CD14-positive monocyte (primary cell): ENCODE results near the gene PROB1. TPM values are rescaled to one million over a fixed set of nuclear protein-coding genes. Genes with fewer than 3 reads are reported as not detected.
"Not testable (repeated sequence)": the region's sequence is repeated elsewhere in the genome, so short reads cannot be mapped to it uniquely, and the experiment has no call there.

Experiments
- DNase-seq, 3 donors: peaks; one replicate each; pipeline ENCODE4 v3.0.0-alpha.2; 2011 to 2022
- H2AFZ ChIP-seq: 2 replicates; pipeline ENCODE4 v1.6.0; 2012; ENCODE audit warnings: mild to moderate bottlenecking, low read depth, low read length, inconsistent platforms; ENCODE audit not compliant: insufficient read depth, poor library complexity, severe bottlenecking
- H3K27ac ChIP-seq, 2 donors: 1 replicate in 1 of 2; 2 replicates in 1 of 2; pipeline ENCODE4 v1.5.1; 2012 to 2013; ENCODE audit warnings: low read length in 2 of 2, control low read depth in 1 of 2, inconsistent platforms in 1 of 2, low read depth in 1 of 2, mild to moderate bottlenecking in 1 of 2
- H3K27me3 ChIP-seq, 2 donors: one replicate each; pipeline versions ENCODE4 v1.6.0 to v1.6.1; 2011 to 2013; ENCODE audit warnings: low read length in 2 of 2; ENCODE audit not compliant: control insufficient read depth in 2 of 2, insufficient read depth in 2 of 2
- H3K36me3 ChIP-seq, 2 donors: replicated peaks in 1 of 2; 1 replicate in 1 of 2; 2 replicates in 1 of 2; pipeline versions ENCODE4 v1.5.1 to v1.6.1; 2012 to 2013; ENCODE audit warnings: low read length in 2 of 2, control low read depth in 1 of 2, inconsistent platforms in 1 of 2, mild to moderate bottlenecking in 1 of 2; ENCODE audit not compliant: insufficient read depth in 2 of 2, control insufficient read depth in 1 of 2
- H3K4me1 ChIP-seq, 2 donors: 1 replicate in 1 of 2; 2 replicates in 1 of 2; pipeline versions ENCODE4 v1.5.1 to v1.6.1; 2012 to 2013; ENCODE audit warnings: low read length in 2 of 2, control low read depth in 1 of 2, inconsistent platforms in 1 of 2, mild to moderate bottlenecking in 1 of 2, moderate library complexity in 1 of 2; ENCODE audit not compliant: insufficient read depth in 2 of 2, control insufficient read depth in 1 of 2
- H3K4me2 ChIP-seq: replicated peaks from 2 replicates; pipeline ENCODE3; 2012; ENCODE audit warnings: low read length, moderate library complexity, mild to moderate bottlenecking; ENCODE audit not compliant: poor library complexity, severe bottlenecking; ENCODE audit errors: extremely low read depth
- H3K4me3 ChIP-seq, 3 experiments: fragments of 200-600 bp in 1 of 3; sonication (generic) in 1 of 3; replicated peaks in 1 of 3; 1 replicate in 2 of 3; 2 replicates in 1 of 3; pipeline ENCODE4 v1.5.1; 2011 to 2013; ENCODE audit warnings: low read length in 3 of 3, mild to moderate bottlenecking in 3 of 3, control low read depth in 2 of 3, low read depth in 2 of 3, inconsistent platforms in 1 of 3, moderate library complexity in 1 of 3
- H3K79me2 ChIP-seq: 2 replicates; pipeline ENCODE4 v1.6.0; 2012; ENCODE audit warnings: mild to moderate bottlenecking, control low read depth, inconsistent platforms, low read length, moderate library complexity; ENCODE audit not compliant: insufficient read depth
- H3K9ac ChIP-seq: 2 replicates; pipeline ENCODE4 v1.6.0; 2017; ENCODE audit warnings: low read length, mild to moderate bottlenecking; ENCODE audit not compliant: insufficient read depth, poor library complexity, severe bottlenecking
- H3K9me3 ChIP-seq, 2 donors: replicated peaks in 1 of 2; 1 replicate in 1 of 2; 2 replicates in 1 of 2; pipeline versions ENCODE4 v1.5.1 to v1.6.1; 2012 to 2013; ENCODE audit warnings: low read length in 2 of 2, control low read depth in 1 of 2; ENCODE audit not compliant: control insufficient read depth in 1 of 2, insufficient read depth in 1 of 2
- H4K20me1 ChIP-seq: 2 replicates; pipeline ENCODE4 v1.6.0; 2012; ENCODE audit warnings: mild to moderate bottlenecking, low read length, control low read depth, moderate library complexity; ENCODE audit not compliant: insufficient read depth
- H3K27ac Mint-ChIP-seq, 7 donors: one replicate each; pipeline ENCODE4 v1.8.0; 2020; ENCODE audit warnings: mild to moderate bottlenecking in 7 of 7, mixed read lengths in 7 of 7, moderate library complexity in 6 of 7, inconsistent platforms in 2 of 7
- H3K27me3 Mint-ChIP-seq, 3 donors: one replicate each; pipeline ENCODE4 v1.8.0; 2021 to 2022; ENCODE audit warnings: low read depth in 3 of 3, mild to moderate bottlenecking in 3 of 3, mixed read lengths in 3 of 3, moderate library complexity in 3 of 3, inconsistent platforms in 1 of 3
- H3K36me3 Mint-ChIP-seq, 2 donors: one replicate each; pipeline ENCODE4 v1.8.0; 2020; ENCODE audit warnings: mixed read lengths in 2 of 2, inconsistent platforms in 1 of 2, mild to moderate bottlenecking in 1 of 2
- H3K4me1 Mint-ChIP-seq: one replicate; pipeline ENCODE4 v1.8.0; 2020; ENCODE audit warnings: mild to moderate bottlenecking, mixed read lengths
- H3K4me3 Mint-ChIP-seq, 2 donors: one replicate each; pipeline ENCODE4 v1.8.0; 2020; ENCODE audit warnings: mild to moderate bottlenecking in 2 of 2, mixed read lengths in 2 of 2, moderate library complexity in 1 of 2
- H3K9me3 Mint-ChIP-seq, 7 donors: one replicate each; pipeline ENCODE4 v1.8.0; 2020 to 2022; ENCODE audit warnings: mixed read lengths in 7 of 7, mild to moderate bottlenecking in 6 of 7, moderate library complexity in 6 of 7, inconsistent platforms in 2 of 7
- CTCF ChIP-seq: fragments of 200-600 bp; IDR thresholded peaks from one replicate; pipeline ENCODE4 v1.8.0; 2022; ENCODE audit warnings: antibody characterized with exemption, mild to moderate bottlenecking
- WGBS: methylation state at CpG from one replicate; pipeline ENCODE4 v1.1.5; 2013; ENCODE audit warnings: missing lambda C conversion rate; ENCODE audit not compliant: insufficient coverage; 5-methylcytosine and 5-hydroxymethylcytosine counted together
- intact Hi-C, 2 donors: fragments of 100-400 bp; cut with micrococcal nuclease; formaldehyde crosslinking; loops; one replicate each; pipeline versions ENCODE4 v1.15.0 to v1.15.1; 2023
- polyA plus RNA-seq, 3 donors: library from polyadenylated mRNA; depleted of rRNA in 1 of 3; unstranded in 2 of 3; stranded (reverse) in 1 of 3; fragments of 300-500 nt in 2 of 3; fragments of >200 nt in 1 of 3; fragmentation: Illumina TruSeq in 2 of 3; gene quantifications; 1 replicate in 2 of 3; 2 replicates in 1 of 3; pipeline ENCODE4 v1.2.3, GENCODE V29; 2012 to 2021

Gene PROB1
- polyA plus RNA-seq, 3 donors: 0.05 to 0.11 TPM; not detected in 1

GRCh38 chr5:139354186-139354585, 40.7 kb downstream of the PROB1 start:
- Histone ChIP-seq H3K4me3 (no peak overlapping the region), H3K27me3 (no peaks in the 10 kb centered on the region), H3K4me1 (no peaks in the 10 kb centered on the region), H3K27ac (no peak overlapping the region), H2AFZ (no peak overlapping the region), H3K36me3 (peaks cover 4 to 47% of the 10 kb centered on the region in 2 donors), H3K4me2 (no peak overlapping the region), H3K9me3 (no peaks in the 10 kb centered on the region), H3K9ac (no peak overlapping the region), H4K20me1 (peaks cover 100% of the 10 kb centered on the region), H3K79me2 (peaks cover 99% of the 10 kb centered on the region)
- Mint-ChIP-seq H3K27me3 (no peaks in the 10 kb centered on the region), H3K4me1 (peaks cover 2% of the 10 kb centered on the region), H3K9me3 (peaks cover 0 to 3% (median 0%) of the 10 kb centered on the region in 7 donors), H3K27ac (no peak overlapping the region), H3K36me3 (peaks cover 16 to 43% of the 10 kb centered on the region in 2 donors), H3K4me3 (no peak overlapping the region)
- no peak for TF ChIP-seq CTCF
- intact Hi-C loops: no loop called here
- no CpG with 5 or more reads among the region's 3 CpGs for WGBS
- no peak for DNase-seq

- H3K9ac ChIP-seq, H2AFZ ChIP-seq, H3K4me3 ChIP-seq, H3K27ac ChIP-seq, H3K27me3 Mint-ChIP-seq, H3K27me3 ChIP-seq, H3K9me3 Mint-ChIP-seq, H3K27ac Mint-ChIP-seq, H3K9me3 ChIP-seq, DNase-seq, intact Hi-C loops, H3K4me2 ChIP-seq, H3K4me3 Mint-ChIP-seq: not testable (repeated sequence)
- H3K4me1 ChIP-seq: peaks cover 9 to 14% of the 10 kb centered on the region in 2 donors
- H3K36me3 ChIP-seq: peaks cover 0 to 27% of the 10 kb centered on the region in 2 donors
- Mint-ChIP-seq H3K36me3 (peaks cover 12 to 46% of the 10 kb centered on the region in 2 donors), H3K4me1 (peaks cover 21% of the 10 kb centered on the region)
- WGBS: 95% methylated on average over 5 of the region's 9 CpGs
- peaks cover 99% of the 10 kb centered on the region for H3K79me2 ChIP-seq
- H4K20me1 ChIP-seq: peaks cover 100% of the 10 kb centered on the region
Observed at GRCh38 chr5:139347863-139348262, 47.0 kb downstream of the PROB1 start.

- Mint-ChIP-seq H3K4me1 (peaks cover 35% of the 10 kb centered on the region), H3K27ac (peak overlapping the region in 4 of 7 donors; percentile 7 to 68 (median 18)), H3K36me3 (peaks cover 10 to 38% of the 10 kb centered on the region in 2 donors)
- intact Hi-C loops, H3K27me3 Mint-ChIP-seq, H3K4me2 ChIP-seq, H3K9me3 Mint-ChIP-seq, DNase-seq, H3K27me3 ChIP-seq, H3K4me3 Mint-ChIP-seq, H2AFZ ChIP-seq, H3K27ac ChIP-seq, H3K9me3 ChIP-seq, H3K4me3 ChIP-seq, H3K9ac ChIP-seq: not testable (repeated sequence)
- Histone ChIP-seq H3K4me1 (peaks cover 21 to 31% of the 10 kb centered on the region in 2 donors), H3K79me2 (peaks cover 87% of the 10 kb centered on the region), H3K36me3 (peaks cover 0 to 22% of the 10 kb centered on the region in 2 donors), H4K20me1 (peaks cover 84% of the 10 kb centered on the region)
- 94% methylated on average over 5 of the region's 8 CpGs for WGBS
Observed at GRCh38 chr5:139345442-139345841, 49.5 kb downstream of the PROB1 start.
